HG03066 (cell line): ENCODE measurements around the gene NDE1.
"Not testable (repeated sequence)": the region's sequence is repeated elsewhere in the genome, so short reads cannot be mapped to it uniquely, and the experiment has no call there.

Experiments
- ATAC-seq: cut with Tn5 transposase; IDR thresholded peaks from one replicate; pipeline ENCODE4 v1.9.1; 2021; ENCODE audit warnings: low read depth; ENCODE audit not compliant: unreplicated experiment

The NDE1 gene, protein sequence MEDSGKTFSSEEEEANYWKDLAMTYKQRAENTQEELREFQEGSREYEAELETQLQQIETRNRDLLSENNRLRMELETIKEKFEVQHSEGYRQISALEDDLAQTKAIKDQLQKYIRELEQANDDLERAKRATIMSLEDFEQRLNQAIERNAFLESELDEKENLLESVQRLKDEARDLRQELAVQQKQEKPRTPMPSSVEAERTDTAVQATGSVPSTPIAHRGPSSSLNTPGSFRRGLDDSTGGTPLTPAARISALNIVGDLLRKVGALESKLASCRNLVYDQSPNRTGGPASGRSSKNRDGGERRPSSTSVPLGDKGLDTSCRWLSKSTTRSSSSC

GRCh38 chr16:15650019-15650697 is at the start of gene NDE1:
Gene NDE1, plus strand, starts transcription at chr16:15650245. Its CDS starts 14,534 bp downstream, at chr16:15664779.
- peak; percentile 75 for ATAC-seq

- ATAC-seq, result no peak
Observed at GRCh38 chr16:15601212-15601879, 48.7 kb upstream of the NDE1 start.

DNA sequence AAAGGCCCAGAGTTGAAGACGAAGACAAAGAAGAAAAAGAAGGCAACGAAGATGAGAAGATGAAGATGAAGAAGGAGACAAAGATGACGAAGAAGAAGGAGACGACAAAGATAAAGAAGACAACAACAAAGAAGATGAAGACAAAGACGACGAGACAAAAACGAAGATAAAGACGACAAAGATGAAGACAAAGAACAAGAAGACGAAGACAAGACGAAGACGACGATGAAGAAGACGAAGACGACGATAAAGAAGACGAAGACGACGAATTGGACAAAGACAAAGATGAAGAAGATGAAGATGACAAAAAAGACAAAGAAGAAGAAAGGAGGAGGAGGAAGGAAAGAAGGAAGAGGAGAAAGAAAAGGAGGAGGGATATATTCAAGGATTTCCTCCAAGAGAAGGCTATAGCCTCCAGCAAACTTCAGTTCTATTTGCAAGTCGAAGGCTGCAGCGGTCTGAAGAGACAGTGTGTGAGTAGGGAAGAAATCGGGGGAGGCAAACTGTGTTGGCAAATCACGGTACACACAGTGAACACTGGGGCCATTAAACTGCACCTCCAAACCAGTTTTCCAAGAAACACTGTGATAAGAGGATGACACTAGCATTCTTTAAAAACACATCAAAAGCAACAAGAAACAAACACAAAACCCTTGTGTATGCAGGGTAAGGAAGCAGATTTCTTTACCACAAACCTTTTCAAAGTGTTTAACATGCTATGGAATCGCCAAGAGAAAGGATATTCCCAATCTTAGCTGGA is 47.6 kb upstream of the NDE1 start:
- no peak for ATAC-seq

GRCh38 chr16:15604460-15605440 is 45.3 kb upstream of the NDE1 start:
- no peak for ATAC-seq

- ATAC-seq, result no peak
Observed at GRCh38 chr16:15605839-15606517, 44.1 kb upstream of the NDE1 start.

DNA sequence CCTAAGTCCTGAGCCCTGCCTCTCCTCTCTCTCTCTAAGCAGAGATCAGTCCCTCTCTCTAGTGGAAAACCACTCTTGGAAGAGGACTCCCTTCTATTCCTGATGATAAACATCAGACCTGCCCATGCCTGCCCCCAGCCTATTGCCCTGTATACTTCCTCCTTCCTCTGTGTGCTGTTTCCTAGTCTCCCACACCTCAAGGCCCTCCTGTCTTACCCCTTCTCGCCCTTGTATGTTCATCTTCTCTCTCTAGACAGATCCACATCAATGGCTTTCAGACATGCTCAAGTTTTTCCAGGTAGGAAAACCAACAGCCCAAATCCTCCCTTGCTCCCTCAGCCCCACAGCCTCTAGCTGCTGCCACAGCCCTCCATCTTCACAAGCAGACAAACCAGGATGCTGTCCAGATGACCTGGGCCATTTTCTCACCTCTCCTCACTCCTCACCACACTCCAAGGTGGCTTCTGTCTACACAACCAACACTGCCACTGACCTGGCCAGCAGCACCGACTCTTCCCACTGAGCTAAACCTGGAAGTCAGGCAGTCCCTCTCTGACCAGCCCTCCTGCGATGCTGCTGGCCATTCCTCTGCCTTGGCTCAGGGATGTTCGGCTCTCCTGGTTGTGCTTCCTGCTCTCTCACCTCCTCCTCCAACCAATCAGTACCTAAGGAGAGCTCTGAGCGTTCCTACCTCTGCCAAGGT is 43.4 kb upstream of the NDE1 start:
- ATAC-seq, result no peak

- not testable (repeated sequence) for ATAC-seq
Observed at GRCh38 chr16:15607221-15607699, 42.8 kb upstream of the NDE1 start.

DNA sequence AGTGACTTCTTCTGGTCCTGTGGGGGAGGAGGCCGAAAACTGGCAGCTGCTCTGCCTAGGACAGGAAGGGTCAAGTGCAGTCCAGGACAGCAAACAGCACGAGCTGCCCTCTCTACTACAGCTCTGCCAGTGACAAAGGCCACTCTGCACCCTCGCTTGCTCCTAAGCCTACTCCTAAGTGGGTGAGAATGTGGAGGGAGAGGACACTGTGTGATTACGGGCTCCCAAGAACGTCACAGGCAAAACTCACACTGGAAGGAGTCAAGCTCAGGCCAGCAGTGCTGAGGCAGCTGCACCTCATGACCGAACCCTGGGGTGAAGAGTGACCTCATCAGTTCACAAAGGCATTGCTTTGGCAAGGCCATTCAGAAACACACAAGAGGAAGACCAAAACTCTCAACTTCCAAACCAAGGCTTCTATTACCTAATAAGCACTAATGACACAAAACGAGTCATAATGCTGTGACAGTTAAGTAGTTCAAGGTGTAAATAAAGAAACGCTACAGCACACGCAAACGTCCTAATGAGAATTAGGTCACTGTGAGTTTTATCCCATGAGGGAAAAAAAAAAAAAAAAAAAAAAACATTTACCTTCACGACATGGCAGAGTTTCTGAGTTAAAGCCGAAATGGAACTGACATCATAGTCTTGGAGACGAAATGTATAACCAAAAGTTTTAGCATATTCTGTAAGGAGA is 42.2 kb upstream of the NDE1 start:
- ATAC-seq, result no peak

GRCh38 chr16:15608398-15609285 is 41.4 kb upstream of the NDE1 start:
- no peak for ATAC-seq

DNA sequence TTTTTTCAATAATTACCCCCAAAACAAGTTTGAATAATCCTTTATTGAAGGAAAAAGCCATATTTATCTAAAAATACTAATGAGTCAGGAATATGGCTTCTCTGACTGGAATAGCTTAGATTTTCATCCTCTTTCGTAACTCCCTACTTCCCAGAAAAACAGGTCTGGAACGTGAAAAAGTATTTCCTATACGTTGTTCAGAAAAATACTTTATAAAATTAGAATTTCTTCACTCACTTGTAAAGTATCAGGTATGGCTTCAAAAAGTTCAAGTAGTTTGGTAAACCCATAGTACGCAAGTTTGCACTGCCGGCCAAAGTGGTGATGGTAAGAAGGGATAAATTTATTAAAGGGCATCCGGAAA is 40.8 kb upstream of the NDE1 start:
- ATAC-seq, result no peak

GRCh38 chr16:15610369-15610871 is 39.6 kb upstream of the NDE1 start:
- no peak for ATAC-seq

DNA sequence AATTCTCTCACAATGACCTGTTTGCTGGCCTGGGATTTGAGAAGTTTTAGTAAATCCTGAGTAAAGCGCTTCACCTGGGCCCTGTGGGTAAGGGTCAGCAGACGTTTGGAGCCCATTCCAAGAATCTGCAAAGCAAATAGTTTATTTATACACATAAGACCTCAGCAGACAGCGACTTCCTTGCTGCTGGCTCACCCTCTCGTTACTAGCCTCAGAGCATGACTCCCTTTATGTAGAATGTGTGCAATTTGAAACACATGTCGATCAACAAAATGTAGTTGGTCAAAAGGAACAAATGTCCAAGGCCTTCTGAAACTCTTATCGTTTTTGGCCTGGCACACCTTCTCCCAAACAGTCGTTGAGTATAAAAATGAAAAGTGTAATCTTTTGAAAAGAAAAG is 38.4 kb upstream of the NDE1 start:
- ATAC-seq, result no peak

DNA sequence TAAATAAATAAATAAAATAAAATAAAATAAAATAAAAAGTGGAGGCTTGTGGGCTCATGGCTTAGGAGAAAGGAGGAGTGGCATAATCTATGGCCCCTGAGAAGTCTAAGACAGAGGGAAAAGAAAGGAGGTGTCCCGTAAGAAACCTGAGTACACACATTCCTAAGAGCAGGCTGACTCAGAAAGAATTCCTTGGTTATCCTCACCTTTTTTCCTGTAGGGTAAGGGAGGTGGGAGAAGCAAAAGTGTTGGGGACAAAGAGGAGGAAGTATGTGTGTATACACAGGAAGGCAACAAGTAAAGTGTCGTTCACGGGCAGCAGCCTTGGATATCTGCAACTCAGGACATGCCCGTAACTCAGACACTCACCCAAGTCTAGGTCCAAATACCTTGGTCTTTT is 36.4 kb upstream of the NDE1 start:
- ATAC-seq, result no peak

- ATAC-seq, result no peak
Observed at GRCh38 chr16:15616012-15616411, 34.0 kb upstream of the NDE1 start.

DNA sequence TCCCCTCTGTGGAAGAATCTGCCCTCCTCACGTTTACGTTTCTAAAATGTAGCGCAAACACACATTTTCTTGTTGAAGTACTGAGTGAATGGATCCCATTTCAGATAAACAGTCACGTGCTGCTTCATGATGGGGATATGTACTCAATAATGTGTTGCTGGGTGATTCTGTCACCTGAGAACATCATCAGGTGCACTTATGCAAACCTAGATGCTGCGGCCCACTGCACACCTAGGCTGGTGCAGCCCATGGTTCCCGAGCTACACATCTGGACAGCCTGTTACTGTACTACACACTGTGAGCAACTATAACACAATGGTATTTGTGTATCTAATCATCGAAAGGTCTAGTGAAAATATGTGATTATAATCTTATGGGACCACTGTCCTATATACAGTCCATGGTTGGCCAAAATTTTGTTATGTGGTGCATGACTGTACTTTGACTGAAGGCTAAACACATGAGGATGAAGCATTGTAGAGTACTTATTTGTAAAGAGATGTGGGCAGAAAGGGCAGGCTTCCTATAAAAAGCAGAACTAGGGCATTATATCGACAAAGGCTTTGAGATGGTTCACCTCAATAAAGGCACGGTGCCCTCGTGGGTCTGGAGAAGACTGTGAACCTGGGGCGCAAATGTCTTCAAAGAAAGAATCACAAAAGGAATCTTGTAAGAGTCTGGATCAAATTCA is 33.4 kb upstream of the NDE1 start:
- ATAC-seq, result no peak

DNA sequence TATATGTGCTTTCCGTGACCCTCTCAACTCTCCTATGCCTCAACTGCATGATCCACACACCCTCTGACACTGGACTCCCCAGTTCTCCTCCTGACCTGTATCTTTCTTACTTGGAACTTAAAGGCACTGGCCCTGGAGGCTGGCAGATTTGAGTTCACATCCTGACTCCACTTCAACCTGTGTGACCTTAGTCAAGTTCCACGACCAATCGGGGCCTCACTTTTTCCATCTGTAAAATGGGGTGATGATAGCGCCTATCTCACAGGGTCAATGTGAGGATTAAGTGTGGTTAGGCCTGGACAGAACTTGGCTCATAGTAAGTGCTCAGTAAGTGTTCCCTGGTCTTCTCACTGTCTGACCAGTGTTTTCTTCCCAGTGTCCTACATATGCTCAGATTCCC is 32.1 kb upstream of the NDE1 start:
- ATAC-seq, result no peak
